Glutamatergic neuron (in vitro differentiated cells): ENCODE data around the gene CMTR2. TPM values are rescaled to one million over a fixed set of nuclear protein-coding genes. Genes with fewer than 3 reads are reported as not detected.

ENCODE experiments used
- DNase-seq: peaks from one replicate; pipeline ENCODE4 v3.0.0; 2022
- H3K27ac Mint-ChIP-seq: one replicate; pipeline ENCODE4 v1.8.0; 2020; ENCODE audit warnings: mild to moderate bottlenecking, mixed read lengths, inconsistent platforms; ENCODE audit not compliant: unreplicated experiment
- H3K27me3 Mint-ChIP-seq: one replicate; pipeline ENCODE4 v1.8.0; 2020; ENCODE audit warnings: mild to moderate bottlenecking, moderate library complexity, mixed read lengths, inconsistent platforms; ENCODE audit not compliant: unreplicated experiment
- H3K36me3 Mint-ChIP-seq: one replicate; pipeline ENCODE4 v1.8.0; 2020; ENCODE audit warnings: mild to moderate bottlenecking, mixed read lengths, inconsistent platforms; ENCODE audit not compliant: unreplicated experiment
- H3K4me1 Mint-ChIP-seq: one replicate; pipeline ENCODE4 v1.8.0; 2020; ENCODE audit warnings: mild to moderate bottlenecking, low read depth, mixed read lengths, inconsistent platforms; ENCODE audit not compliant: unreplicated experiment
- H3K4me3 Mint-ChIP-seq: one replicate; pipeline ENCODE4 v1.8.0; 2020; ENCODE audit warnings: mild to moderate bottlenecking, mixed read lengths, inconsistent platforms; ENCODE audit not compliant: unreplicated experiment
- H3K9me3 Mint-ChIP-seq: one replicate; pipeline ENCODE4 v1.8.0; 2020; ENCODE audit warnings: mild to moderate bottlenecking, moderate library complexity, mixed read lengths, inconsistent platforms; ENCODE audit not compliant: unreplicated experiment
- CTCF ChIP-seq: fragments of 200-600 bp; sonication (generic); IDR thresholded peaks from one replicate; pipeline ENCODE4 v1.5.0; 2021; ENCODE audit not compliant: partially characterized antibody, unreplicated experiment
- total RNA-seq: library from RNA; stranded (reverse); fragmentation: NEBNext Ultra II Directional; extraction: Animal tissue kit (Norgen Biotek cat#: 25700); gene quantifications from one replicate; pipeline ENCODE4 v1.2.1, GENCODE V29; 2021; ENCODE audit not compliant: unreplicated experiment

Gene CMTR2
- total RNA-seq, 1 donor from 2014 or later, result 14.7 TPM

GRCh38 chr16:71282943-71283342 is 6.3 kb downstream of the CMTR2 start:
- no peak for TF ChIP-seq CTCF
- H3K27me3 Mint-ChIP-seq, result no peaks in the 10 kb centered on the region
- DNase-seq, result no peak
- no peaks in the 10 kb centered on the region for H3K9me3 Mint-ChIP-seq
- H3K27ac Mint-ChIP-seq, result no peak overlapping the region
- H3K4me1 Mint-ChIP-seq, result peaks cover 4% of the 10 kb centered on the region
- H3K36me3 Mint-ChIP-seq, result no peaks in the 10 kb centered on the region
- no peak overlapping the region for H3K4me3 Mint-ChIP-seq

GRCh38 chr16:71276589-71277334 is 12.4 kb downstream of the CMTR2 start:
- no peak for TF ChIP-seq CTCF
- no peaks in the 10 kb centered on the region for H3K27me3 Mint-ChIP-seq
- no peak overlapping the region for H3K4me3 Mint-ChIP-seq
- peaks cover 13% of the 10 kb centered on the region for H3K36me3 Mint-ChIP-seq
- H3K27ac Mint-ChIP-seq, result no peak overlapping the region
- no peaks in the 10 kb centered on the region for H3K9me3 Mint-ChIP-seq
- no peaks in the 10 kb centered on the region for H3K4me1 Mint-ChIP-seq
- DNase-seq, result no peak

- H3K27me3 Mint-ChIP-seq, result no peaks in the 10 kb centered on the region
- H3K36me3 Mint-ChIP-seq, result peaks cover 13% of the 10 kb centered on the region
- TF ChIP-seq CTCF, result no peak
- no peak overlapping the region for H3K27ac Mint-ChIP-seq
- DNase-seq, result no peak
- no peaks in the 10 kb centered on the region for H3K4me1 Mint-ChIP-seq
- no peak overlapping the region for H3K4me3 Mint-ChIP-seq
- H3K9me3 Mint-ChIP-seq, result no peaks in the 10 kb centered on the region
Observed at GRCh38 chr16:71273384-71273783, 15.8 kb downstream of the CMTR2 start.

- H3K4me1 Mint-ChIP-seq, result peaks cover 4% of the 10 kb centered on the region
- no peak for DNase-seq
- H3K36me3 Mint-ChIP-seq, result no peaks in the 10 kb centered on the region
- H3K4me3 Mint-ChIP-seq, result no peak overlapping the region
- no peak for TF ChIP-seq CTCF
- no peak overlapping the region for H3K27ac Mint-ChIP-seq
- no peaks in the 10 kb centered on the region for H3K9me3 Mint-ChIP-seq
- no peaks in the 10 kb centered on the region for H3K27me3 Mint-ChIP-seq
Observed at GRCh38 chr16:71264299-71264698, 24.9 kb downstream of the CMTR2 start.

- no peak for TF ChIP-seq CTCF
- Mint-ChIP-seq H3K9me3 (no peaks in the 10 kb centered on the region), H3K36me3 (no peaks in the 10 kb centered on the region), H3K4me3 (no peak overlapping the region), H3K27me3 (no peaks in the 10 kb centered on the region), H3K4me1 (peaks cover 4% of the 10 kb centered on the region), H3K27ac (no peak overlapping the region)
- no peak for DNase-seq
Observed at GRCh38 chr16:71263582-71263981, 25.6 kb downstream of the CMTR2 start.
